CD4-positive, alpha-beta T cell treated with Interleukin-10 for 1 hour (primary cell): ENCODE measurements around the gene IFNA2.
A peak's percentile ranks its signal among the peaks of the same experiment; 100 is the strongest.
"Not testable (repeated sequence)": the region's sequence is repeated elsewhere in the genome, so short reads cannot be mapped to it uniquely, and the experiment has no call there.

Source experiments
- DNase-seq: peaks from one replicate; pipeline ENCODE4 v3.0.0-alpha.2; 2020

The IFNA2 gene

GRCh38 chr9:21385131-21385670 is at the start of gene IFNA2:
Gene IFNA2 (minus strand): TSS chr9:21385398. CDS start chr9:21385329, 69 bp downstream.
- DNase-seq, result no peak

DNA sequence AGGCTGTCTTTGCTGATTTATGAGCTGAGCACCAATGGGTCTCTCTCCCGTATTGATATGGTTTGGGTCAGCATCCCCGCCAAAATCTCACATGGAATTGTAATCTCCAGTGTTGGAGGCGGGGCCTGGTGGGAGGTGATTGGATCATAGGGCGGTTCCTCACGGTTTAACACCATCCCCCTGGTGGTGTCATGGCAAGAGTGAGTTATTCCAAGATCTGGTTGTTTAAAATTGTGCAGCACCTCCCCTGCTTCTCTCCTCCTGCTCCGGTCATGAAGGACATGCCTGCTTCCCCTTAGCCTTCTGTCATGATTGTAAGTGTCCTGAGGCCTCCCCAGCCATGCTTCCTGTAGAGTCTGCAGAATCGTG is 49.8 kb upstream of the IFNA2 start:
- not testable (repeated sequence) for DNase-seq

- DNase-seq, result peak; percentile 60
These were observed 49.2 kb upstream of the IFNA2 start for GRCh38 chr9:21434202-21435014.

DNA sequence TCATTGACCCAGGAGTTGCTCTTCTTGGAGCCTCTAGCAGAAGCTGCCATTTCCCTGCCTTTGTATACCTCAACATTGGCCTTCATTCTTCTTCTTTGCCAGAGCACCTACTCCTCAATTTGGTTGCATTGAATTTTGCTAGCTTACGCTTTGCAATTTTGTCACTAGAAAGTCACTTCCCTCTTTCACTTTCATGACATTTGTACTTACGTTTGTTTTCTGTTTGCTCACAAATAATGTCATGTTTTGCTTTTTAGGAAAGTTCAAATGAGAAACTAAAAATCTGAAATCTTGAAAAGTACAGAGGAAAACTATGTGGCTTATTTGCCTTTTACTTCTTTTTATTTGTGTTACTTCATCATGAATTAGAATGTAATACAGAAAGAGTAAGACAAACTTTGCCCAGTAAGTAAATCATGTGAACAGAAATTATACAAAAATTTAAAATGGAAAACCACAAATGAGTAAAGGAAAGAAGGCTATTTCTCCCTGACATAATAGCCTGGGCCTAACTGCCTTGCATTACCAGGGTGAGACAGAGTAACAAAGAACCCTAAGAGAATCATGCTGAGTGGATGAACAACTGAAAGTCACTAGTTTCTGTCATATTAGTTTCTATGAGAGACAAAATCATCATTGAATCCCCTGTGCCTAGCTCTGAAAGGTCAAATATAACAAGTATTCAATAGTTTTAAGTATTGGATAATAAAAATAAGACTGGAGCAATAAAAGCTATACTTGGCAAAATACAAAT is 47.7 kb upstream of the IFNA2 start:
- no peak for DNase-seq

DNA sequence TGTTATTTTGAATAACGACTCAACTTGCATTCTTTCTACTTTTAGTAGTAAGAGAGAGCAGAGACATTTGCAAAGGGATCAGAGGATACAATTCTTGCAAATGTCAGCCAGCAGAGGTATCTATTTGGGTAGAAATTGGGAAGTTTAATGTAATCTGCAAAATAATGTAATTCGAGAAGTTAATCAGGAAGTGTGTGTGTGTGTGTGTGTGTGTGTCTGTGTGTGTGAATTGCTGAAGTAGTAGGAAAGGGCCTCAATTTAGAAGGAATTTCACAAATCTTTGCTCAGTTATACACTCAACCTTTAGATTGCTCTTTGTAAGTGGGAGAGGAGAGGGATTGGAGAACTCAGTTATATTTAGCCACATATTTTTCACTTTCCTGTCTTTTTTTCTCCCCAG is 44.0 kb upstream of the IFNA2 start:
- DNase-seq, result no peak

- no peak for DNase-seq
These were observed 43.0 kb upstream of the IFNA2 start for GRCh38 chr9:21428235-21428634.

DNA sequence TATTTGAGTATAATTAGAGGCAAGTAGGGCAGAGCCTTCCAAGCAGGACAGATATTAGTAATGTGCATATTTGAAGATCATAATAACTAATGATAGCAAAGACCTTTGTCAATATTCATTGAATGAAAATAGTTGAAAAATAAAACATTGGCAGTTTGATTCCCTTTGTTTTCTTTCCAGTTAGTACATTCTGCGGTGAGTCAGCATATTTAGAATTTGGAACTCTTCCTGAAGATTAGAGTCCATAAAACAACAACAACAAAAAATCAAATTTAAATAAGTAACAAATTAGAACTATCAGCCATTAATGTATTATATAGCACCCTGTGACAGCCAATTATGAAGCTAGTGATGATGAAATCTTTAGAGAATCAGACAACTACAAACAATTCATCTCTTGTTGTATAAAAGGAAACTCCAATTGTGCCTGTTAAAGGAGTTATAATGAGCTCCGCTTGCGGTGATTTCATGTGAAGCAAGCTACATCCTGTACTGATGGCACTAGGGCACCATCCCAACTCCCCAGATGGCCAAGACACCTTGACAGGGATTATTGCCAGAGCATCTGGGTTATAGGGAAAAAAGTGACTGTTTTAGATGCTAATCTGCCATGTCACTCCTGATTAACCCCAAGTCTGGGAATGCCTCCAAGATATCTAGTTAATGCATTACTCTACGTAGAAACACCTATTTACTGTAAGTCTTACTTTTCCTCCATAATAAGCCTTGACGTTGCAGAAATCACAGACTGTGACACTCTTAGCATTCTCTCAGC is 30.5 kb upstream of the IFNA2 start:
- no peak for DNase-seq

DNA sequence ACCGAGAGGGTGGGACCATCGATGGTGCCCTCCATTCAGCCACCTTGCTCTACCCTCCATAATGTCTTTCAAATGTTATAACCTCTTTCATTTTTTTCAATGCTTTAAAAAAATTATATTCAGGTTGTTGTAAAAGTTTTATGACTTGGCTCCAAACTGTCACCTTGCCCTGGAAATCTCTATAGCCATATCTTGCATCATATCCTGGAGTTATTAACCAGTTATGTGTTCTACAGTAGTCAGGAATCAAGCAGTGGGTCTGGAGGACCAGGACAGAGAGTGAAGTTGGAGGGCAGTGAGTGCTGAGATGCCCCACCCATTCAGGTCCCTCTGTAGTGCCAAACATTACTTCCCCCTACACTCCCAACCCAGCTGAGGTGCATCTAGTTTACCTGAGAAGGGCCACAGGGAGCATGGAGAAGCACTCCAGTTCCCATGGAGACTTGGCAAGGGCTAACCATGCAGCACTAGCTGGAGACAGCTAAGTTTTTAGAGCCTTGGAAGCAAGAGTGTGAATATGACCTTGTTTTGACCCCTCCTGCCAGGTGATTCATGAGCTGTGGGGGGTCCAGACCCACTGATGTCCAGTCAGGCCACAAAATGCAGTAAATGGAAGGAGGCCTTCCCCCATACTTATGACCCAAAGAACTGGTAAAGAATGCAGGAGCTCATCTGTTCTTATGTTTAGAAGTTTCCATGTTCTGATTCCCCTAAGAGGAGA is 29.2 kb upstream of the IFNA2 start:
- DNase-seq, result no peak

- DNase-seq, result no peak
These were observed 28.4 kb upstream of the IFNA2 start for GRCh38 chr9:21413624-21414023.

DNA sequence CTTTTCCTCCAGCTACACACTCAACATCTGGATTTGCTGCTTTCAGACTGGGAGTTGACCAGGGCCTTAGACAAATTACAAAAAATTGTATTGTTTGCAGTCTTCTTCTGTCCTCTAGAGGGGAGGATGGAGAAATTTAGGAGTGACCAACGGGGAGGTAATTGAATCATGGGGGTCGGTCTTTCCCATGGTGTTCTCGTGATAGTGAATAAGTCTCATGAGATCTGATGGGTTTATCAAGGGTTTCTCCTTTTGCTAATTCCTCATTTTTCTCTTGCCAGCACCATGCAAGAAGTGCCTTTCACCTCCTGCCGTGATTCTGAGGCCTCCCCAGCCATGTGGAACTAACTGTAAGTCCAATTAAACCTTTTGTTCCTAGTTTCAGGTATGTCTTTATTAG is 28.0 kb upstream of the IFNA2 start:
- no peak for DNase-seq

GRCh38 chr9:21412107-21412506 is 26.9 kb upstream of the IFNA2 start:
- no peak for DNase-seq

- DNase-seq, result no peak
These were observed 23.6 kb upstream of the IFNA2 start, which contains the start of gene IFNA8 for GRCh38 chr9:21408817-21409216. Gene IFNA8 (plus strand): TSS chr9:21409117. CDS start chr9:21409177, 60 bp downstream.

GRCh38 chr9:21404146-21404545 is 18.9 kb upstream of the IFNA2 start:
- DNase-seq, result no peak

DNA sequence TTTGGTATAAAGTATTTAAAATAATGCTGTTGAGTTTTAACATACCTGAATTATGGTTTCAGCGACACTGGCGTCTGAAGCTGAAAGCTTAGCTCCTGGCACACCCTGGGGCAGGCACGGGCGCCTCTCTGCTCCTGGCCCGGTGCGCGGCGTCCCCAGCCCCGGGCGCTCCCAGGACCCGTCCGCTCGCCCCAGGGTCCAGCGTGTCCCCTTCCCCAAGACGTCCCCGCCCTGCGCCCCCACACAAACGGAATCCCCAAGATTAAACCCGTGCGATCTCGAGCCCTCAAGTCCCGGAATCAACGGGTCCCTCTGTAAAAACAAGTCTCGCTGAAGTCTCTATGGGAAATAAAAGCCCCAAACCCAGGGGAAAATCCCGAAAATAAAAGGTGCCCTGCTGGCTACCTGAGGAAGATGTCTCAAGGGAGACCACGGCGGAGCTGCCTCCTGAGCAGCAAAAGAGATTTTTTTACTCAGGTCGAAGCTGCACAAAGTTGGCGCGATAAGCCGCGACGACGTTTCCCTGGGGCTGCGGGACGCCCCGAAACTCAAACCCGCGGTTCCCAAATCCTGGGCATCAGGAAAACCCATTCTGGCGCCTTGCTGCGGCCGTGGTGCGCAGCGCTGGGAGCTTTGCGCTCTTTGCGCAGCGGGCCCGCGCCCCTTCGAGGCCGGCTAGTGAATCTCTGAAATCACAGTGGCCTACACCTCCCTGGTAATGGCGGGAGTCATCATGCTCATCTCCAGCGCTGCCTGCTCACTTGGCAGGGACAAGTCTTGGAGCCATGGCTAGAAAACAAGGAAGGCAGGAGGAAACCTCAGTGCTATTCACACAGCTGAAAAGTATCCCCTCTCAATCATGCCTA is 17.4 kb upstream of the IFNA2 start:
- DNase-seq, result no peak

DNA sequence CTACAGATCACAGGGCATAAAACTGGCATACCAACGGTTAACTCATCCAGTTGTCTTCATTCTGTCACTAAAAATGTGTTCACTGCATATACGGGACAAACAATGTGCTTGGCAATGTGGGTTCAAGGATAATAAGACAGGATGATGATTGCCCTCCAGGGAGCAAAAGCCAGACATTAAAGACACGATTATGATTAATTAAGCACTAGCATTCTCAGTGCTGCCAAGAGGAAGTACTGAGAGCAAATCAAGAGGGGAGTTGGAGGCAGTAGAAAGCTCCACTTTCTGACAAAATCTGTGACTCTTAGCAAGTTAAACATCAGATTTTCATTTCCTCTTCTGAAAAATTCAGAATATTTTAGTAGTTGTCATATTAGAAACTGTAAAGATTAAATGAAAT is 14.8 kb upstream of the IFNA2 start:
- DNase-seq, result no peak

DNA sequence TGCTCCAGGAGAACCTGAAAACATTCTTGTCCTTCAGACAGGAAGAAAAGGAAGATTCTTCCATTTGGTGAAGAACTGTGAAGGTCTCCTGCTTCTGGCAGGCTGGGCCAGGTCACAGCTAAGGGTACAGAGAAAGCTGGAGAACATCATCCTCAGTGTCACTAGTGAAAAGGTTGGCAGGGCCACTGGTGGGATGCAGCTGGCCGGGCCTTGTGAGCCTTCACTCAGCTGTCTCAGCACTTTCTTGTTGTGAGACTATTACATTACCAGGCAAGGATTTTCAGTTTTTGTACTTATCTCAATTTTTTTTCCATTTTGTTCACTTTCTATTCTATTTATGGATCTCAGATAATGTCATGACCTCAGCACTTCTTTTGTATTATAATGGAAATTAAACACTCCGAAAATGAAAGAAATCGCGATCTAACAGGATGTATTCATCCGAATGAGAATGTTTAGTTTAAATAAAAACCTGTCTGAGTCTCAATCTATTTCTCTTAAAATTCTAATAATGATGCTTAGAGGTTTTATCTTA is 13.8 kb upstream of the IFNA2 start:
- DNase-seq, result no peak

GRCh38 chr9:21395778-21396717 is 10.8 kb upstream of the IFNA2 start:
- DNase-seq, result peak; percentile 59

GRCh38 chr9:21392270-21392669 is 7.1 kb upstream of the IFNA2 start:
- peak; percentile 7 for DNase-seq

DNA sequence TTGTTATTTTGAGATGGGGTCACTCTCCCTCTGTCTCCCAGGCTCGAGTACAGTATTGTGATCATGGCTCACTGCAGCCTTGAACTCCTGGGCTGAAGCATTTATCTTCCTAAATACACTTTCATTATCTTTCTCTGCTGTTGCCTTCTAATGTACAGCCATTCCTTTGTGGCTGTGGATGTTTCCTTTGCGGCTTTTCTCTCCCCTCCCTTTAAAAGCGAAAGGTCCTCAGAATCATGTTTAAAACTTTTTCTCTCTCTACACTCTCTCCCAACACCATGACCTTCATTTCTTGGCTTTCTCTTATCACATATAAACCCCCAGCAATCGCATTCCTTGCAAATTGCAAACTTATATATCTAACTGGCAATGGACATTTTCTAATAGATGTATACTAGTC is 1.6 kb downstream of the IFNA2 start:
- no peak for DNase-seq
